HFFc6 (cell line): ENCODE data around the gene RRP1. TPM values are rescaled to one million over a fixed set of nuclear protein-coding genes. Genes with fewer than 3 reads are reported as not detected.
A peak's percentile ranks its signal among the peaks of the same experiment; 100 is the strongest.

Experiments
- DNase-seq: peaks from one replicate; pipeline ENCODE4 v3.0.0-alpha.2; 2018
- H3K27ac Mint-ChIP-seq: 2 replicates; pipeline ENCODE4 v1.8.0; 2020; ENCODE audit warnings: mild to moderate bottlenecking, mixed read lengths
- H3K27me3 Mint-ChIP-seq: 2 replicates; pipeline ENCODE4 v1.8.0; 2021; ENCODE audit warnings: mild to moderate bottlenecking, moderate library complexity, mixed read lengths; ENCODE audit not compliant: insufficient read depth
- H3K36me3 Mint-ChIP-seq: 2 replicates; pipeline ENCODE4 v1.8.0; 2021; ENCODE audit warnings: low read depth, mixed read lengths
- H3K4me1 Mint-ChIP-seq: 2 replicates; pipeline ENCODE4 v1.8.0; 2020; ENCODE audit warnings: low read depth, mixed read lengths
- H3K4me3 Mint-ChIP-seq: 2 replicates; pipeline ENCODE4 v1.8.0; 2020; ENCODE audit warnings: mild to moderate bottlenecking, moderate library complexity, mixed read lengths
- H3K9me3 Mint-ChIP-seq: 2 replicates; pipeline ENCODE4 v1.8.0; 2020; ENCODE audit warnings: mild to moderate bottlenecking, mixed read lengths
- CTCF ChIP-seq: fragments of 200-600 bp; sonication (generic); IDR thresholded peaks from 2 replicates; pipeline ENCODE4 v1.5.0; 2021; ENCODE audit warnings: antibody characterized with exemption, mild to moderate bottlenecking
- total RNA-seq, 6 experiments: library from RNA; stranded (reverse); fragmentation: NEBNext Ultra II Directional; extraction: Animal tissue kit (Norgen Biotek cat#: 25700); gene quantifications; 2 replicates in 1 of 6; 3 replicates in 5 of 6; pipeline ENCODE4 v1.2.3, GENCODE V29; 2021

Gene RRP1
- total RNA-seq, 6 experiments from 2014 or later, result 19.9 to 24.8 (median 23.0) TPM

GRCh38 chr21:43775190-43775589, 14.2 kb upstream of the RRP1 start:
- no peak for TF ChIP-seq CTCF
- peaks cover 1% of the 10 kb centered on the region for H3K27me3 Mint-ChIP-seq
- peak overlapping the region; percentile 82 for H3K27ac Mint-ChIP-seq
- no peak for DNase-seq
- peaks cover 29% of the 10 kb centered on the region for H3K4me1 Mint-ChIP-seq
- peak overlapping the region; percentile 100 for H3K4me3 Mint-ChIP-seq
- no peaks in the 10 kb centered on the region for H3K9me3 Mint-ChIP-seq
- H3K36me3 Mint-ChIP-seq, result peaks cover 19% of the 10 kb centered on the region

GRCh38 chr21:43775795-43776430, 13.5 kb upstream of the RRP1 start, which contains the start of gene CSTB:
Gene CSTB, minus strand, starts transcription at chr21:43776308. Its CDS starts 39 bp downstream, at chr21:43776269.
- Mint-ChIP-seq H3K27me3 (peaks cover 1% of the 10 kb centered on the region), H3K36me3 (peaks cover 19% of the 10 kb centered on the region), H3K4me1 (peaks cover 29% of the 10 kb centered on the region), H3K4me3 (peak within 1 kb of the TSS; percentile 100), H3K9me3 (no peaks in the 10 kb centered on the region), H3K27ac (peak within 1 kb of the TSS; percentile 82)
- TF ChIP-seq CTCF, result no peak
- DNase-seq, result peak; percentile 45

- peaks cover 19% of the 10 kb centered on the region for H3K36me3 Mint-ChIP-seq
- peaks cover 1% of the 10 kb centered on the region for H3K27me3 Mint-ChIP-seq
- peaks cover 29% of the 10 kb centered on the region for H3K4me1 Mint-ChIP-seq
- H3K4me3 Mint-ChIP-seq, result no peak overlapping the region
- H3K9me3 Mint-ChIP-seq, result no peaks in the 10 kb centered on the region
- H3K27ac Mint-ChIP-seq, result no peak overlapping the region
- no peak for DNase-seq
- TF ChIP-seq CTCF, result no peak
Measured at GRCh38 chr21:43777953-43778352, 11.4 kb upstream of the RRP1 start.

GRCh38 chr21:43778469-43779335, 10.7 kb upstream of the RRP1 start:
- Mint-ChIP-seq H3K4me1 (peaks cover 29% of the 10 kb centered on the region), H3K36me3 (peaks cover 11% of the 10 kb centered on the region), H3K9me3 (no peaks in the 10 kb centered on the region), H3K4me3 (no peak overlapping the region), H3K27ac (no peak overlapping the region), H3K27me3 (peaks cover 1% of the 10 kb centered on the region)
- no peak for DNase-seq
- no peak for TF ChIP-seq CTCF

GRCh38 chr21:43779660-43780059, 9.7 kb upstream of the RRP1 start:
- DNase-seq, result no peak
- peaks cover 20% of the 10 kb centered on the region for H3K4me1 Mint-ChIP-seq
- H3K27me3 Mint-ChIP-seq, result peaks cover under 1% of the 10 kb centered on the region
- peaks cover 2% of the 10 kb centered on the region; the same call in 1 of the 2 replicates for H3K36me3 Mint-ChIP-seq
- no peak overlapping the region for H3K4me3 Mint-ChIP-seq
- H3K9me3 Mint-ChIP-seq, result no peaks in the 10 kb centered on the region
- no peak overlapping the region for H3K27ac Mint-ChIP-seq
- no peak for TF ChIP-seq CTCF
